A549 (cell line): Measurements from ENCODE around the gene CPEB4. TPM values are rescaled to one million over a fixed set of nuclear protein-coding genes. Genes with fewer than 3 reads are reported as not detected.

Experiments
- ATAC-seq, 2 experiments: fragments of 200-7000 bp in 1 of 2; fragments of >200 bp in 1 of 2; cut with Nextera tagmentation in 1 of 2; cut with Tn5 transposase in 1 of 2; 3 replicates each; pipeline versions ENCODE4 v1.8.0 to v1.9.1; 2018 to 2020; ENCODE audit warnings: mild to moderate bottlenecking in 1 of 2, moderate library complexity in 1 of 2
- CTCF ChIA-PET: fragments of 300-600 bp; sonication (Branson Sonifier 250); formaldehyde crosslinking; extraction: SDS; loops from one replicate; lab custom pipeline; 2021; ENCODE audit warnings: antibody characterized with exemption, inconsistent platforms; lab: Yijun Ruan, JAX
- POLR2A ChIA-PET: fragments of 350-600 bp; formaldehyde crosslinking; extraction: SDS; loops from one replicate; lab custom pipeline; 2021; ENCODE audit warnings: antibody characterized with exemption, inconsistent platforms; lab: Yijun Ruan, JAX
- DNase-seq, 2 experiments: peaks; one replicate each; pipeline versions ENCODE4 v3.0.0 to v3.0.0-alpha.2; 2011 to 2016; ENCODE audit warnings: low read depth in 1 of 2, low spot score in 1 of 2
- FAIRE-seq: peaks from 2 replicates; lab custom pipeline; 2011; peaks lifted over from hg19 to GRCh38; lab: Jason Lieb, UNC
- H3K27ac ChIP-seq, 2 experiments: fragments of >200 bp; sonication (Bioruptor Twin); formaldehyde crosslinking; 3 replicates each; pipeline ENCODE4 v1.5.1; 2016 to 2017
- H3K4me1 ChIP-seq: fragments of >200 bp; sonication (Bioruptor Twin); formaldehyde crosslinking; 3 replicates; pipeline ENCODE4 v1.6.1; 2016
- H3K4me2 ChIP-seq: fragments of >200 bp; sonication (Bioruptor Twin); formaldehyde crosslinking; 3 replicates; pipeline ENCODE4 v1.6.1; 2016
- H3K4me3 ChIP-seq: fragments of >200 bp; sonication (Bioruptor Twin); formaldehyde crosslinking; 3 replicates; pipeline ENCODE4 v1.5.1; 2016
- H3K9me3 ChIP-seq: fragments of >200 bp; sonication (Bioruptor Twin); formaldehyde crosslinking; 3 replicates; pipeline ENCODE4 v1.6.1; 2016
- CBX2 ChIP-seq: fragments of 200-600 bp; sonication (generic); IDR thresholded peaks from 2 replicates; pipeline ENCODE4 v1.6.1; 2016; ENCODE audit warnings: low read depth, mild to moderate bottlenecking, borderline replicate concordance
- CEBPB ChIP-seq, 2 experiments: fragments of >200 bp in 1 of 2; sonication (Bioruptor Twin) in 1 of 2; formaldehyde crosslinking in 1 of 2; IDR thresholded peaks; 2 replicates each; pipeline ENCODE4 v1.6.1; 2012 to 2016
- CHD4 ChIP-seq: fragments of 200-600 bp; sonication (generic); IDR thresholded peaks from 2 replicates; pipeline ENCODE4 v1.6.1; 2016; ENCODE audit warnings: antibody characterized with exemption, mild to moderate bottlenecking, borderline replicate concordance
- EHF ChIP-seq: fragments of 250-450 bp; sonication (Bioruptor Pico); IDR thresholded peaks from 2 replicates; pipeline ENCODE4 v1.5.0; 2020; ENCODE audit warnings: mild to moderate bottlenecking
- EHMT2 ChIP-seq: fragments of 200-600 bp; sonication (generic); IDR thresholded peaks from 2 replicates; pipeline ENCODE4 v1.6.1; 2016; ENCODE audit warnings: antibody characterized with exemption, low read depth, mild to moderate bottlenecking, moderate library complexity
- FOXS1 ChIP-seq: fragments of 250-450 bp; sonication (Bioruptor Pico); IDR thresholded peaks from 2 replicates; pipeline ENCODE4 v1.5.0; 2020; ENCODE audit warnings: mild to moderate bottlenecking, moderate library complexity
- HDAC2 ChIP-seq: fragments of 200-600 bp; sonication (generic); IDR thresholded peaks from 2 replicates; pipeline ENCODE4 v1.6.1; 2016
- HOXA7 ChIP-seq: fragments of 250-450 bp; sonication (Bioruptor Pico); IDR thresholded peaks from 2 replicates; pipeline ENCODE4 v1.5.0; 2020; ENCODE audit warnings: mild to moderate bottlenecking, moderate library complexity
- HOXB5 ChIP-seq: fragments of 250-450 bp; sonication (Bioruptor Pico); IDR thresholded peaks from 2 replicates; pipeline ENCODE4 v1.5.0; 2020; ENCODE audit warnings: mild to moderate bottlenecking, moderate library complexity
- JUN ChIP-seq, 2 experiments: fragments of >200 bp; sonication (Bioruptor Twin); formaldehyde crosslinking; IDR thresholded peaks; 2 replicates in 1 of 2; 3 replicates in 1 of 2; pipeline ENCODE4 v1.6.1; 2016 to 2017
- JUNB ChIP-seq: fragments of >200 bp; sonication (Bioruptor Twin); formaldehyde crosslinking; IDR thresholded peaks from 2 replicates; pipeline ENCODE4 v1.6.1; 2016
- MYC ChIP-seq: IDR thresholded peaks from 2 replicates; pipeline ENCODE4 v1.6.1; 2012; ENCODE audit warnings: mild to moderate bottlenecking, inconsistent platforms, low read length, improper control_type of control experiment, borderline replicate concordance
- NR3C1 ChIP-seq: fragments of >200 bp; sonication (Bioruptor Twin); formaldehyde crosslinking; IDR thresholded peaks from 3 replicates; pipeline ENCODE4 v1.6.1; 2017
- RAD21 ChIP-seq, 2 experiments: fragments of >200 bp in 1 of 2; sonication (Bioruptor Twin) in 1 of 2; formaldehyde crosslinking in 1 of 2; IDR thresholded peaks in 1 of 2; conservative IDR thresholded peaks in 1 of 2; 2 replicates in 1 of 2; 3 replicates in 1 of 2; pipeline ENCODE4 v1.6.1; 2012 to 2018; ENCODE audit warnings: inconsistent platforms in 1 of 2
- TFCP2L1 ChIP-seq: fragments of 250-450 bp; sonication (Bioruptor Pico); IDR thresholded peaks from 2 replicates; pipeline ENCODE4 v1.5.0; 2021; ENCODE audit warnings: mild to moderate bottlenecking
- TP53 ChIP-seq: fragments of 250-450 bp; sonication (Bioruptor Pico); IDR thresholded peaks from 2 replicates; pipeline ENCODE4 v1.5.0; 2021; ENCODE audit warnings: mild to moderate bottlenecking, moderate library complexity
- ZNF302 ChIP-seq: fragments of 250-450 bp; sonication (Bioruptor Pico); IDR thresholded peaks from 2 replicates; pipeline ENCODE4 v1.9.0; 2021; ENCODE audit warnings: inconsistent platforms, mild to moderate bottlenecking, moderate library complexity
- WGBS: methylation state at CpG from one replicate; pipeline ENCODE4 v1.1.6; 2017; ENCODE audit errors: missing lambda C conversion rate; 5-methylcytosine and 5-hydroxymethylcytosine counted together
- polyA plus RNA-seq, 4 experiments: library from polyadenylated mRNA; depleted of rRNA in 3 of 4; stranded (reverse); fragments of >200 nt; fragmentation: RNase III in 1 of 4; extraction: RNeasy Plus Mini Kit Qiagen cat#74134 plus additional on column Dnase treatment in 1 of 4; gene quantifications; 2 replicates in 3 of 4; 3 replicates in 1 of 4; pipeline ENCODE4 v1.2.3, GENCODE V29; 2011 to 2017
- TF ChIP-seq, protein P1 (sequence below): fragments of 150-350 bp; IDR thresholded peaks from 2 replicates; pipeline ENCODE4 v1.6.1; 2014; ENCODE audit warnings: low read depth, mild to moderate bottlenecking, low read length
- TF ChIP-seq, protein P2 (sequence below): fragments of 250-450 bp; sonication (Bioruptor Pico); IDR thresholded peaks from 2 replicates; pipeline ENCODE4 v1.5.0; 2020; ENCODE audit warnings: low read depth, mild to moderate bottlenecking, moderate library complexity
- TF ChIP-seq, protein P3 (sequence below): IDR thresholded peaks from 2 replicates; pipeline ENCODE4 v1.6.1; 2012
- TF ChIP-seq, protein P4 (sequence below): fragments of 250-450 bp; sonication (Bioruptor Pico); IDR thresholded peaks from 2 replicates; pipeline ENCODE4 v1.5.0; 2021; ENCODE audit warnings: mild to moderate bottlenecking, moderate library complexity, borderline replicate concordance

CPEB4 gene
- polyA plus RNA-seq, 2 of the 4 experiments (the other 2 are of a cell fraction), result 11.4 to 50.0 TPM

DNA sequence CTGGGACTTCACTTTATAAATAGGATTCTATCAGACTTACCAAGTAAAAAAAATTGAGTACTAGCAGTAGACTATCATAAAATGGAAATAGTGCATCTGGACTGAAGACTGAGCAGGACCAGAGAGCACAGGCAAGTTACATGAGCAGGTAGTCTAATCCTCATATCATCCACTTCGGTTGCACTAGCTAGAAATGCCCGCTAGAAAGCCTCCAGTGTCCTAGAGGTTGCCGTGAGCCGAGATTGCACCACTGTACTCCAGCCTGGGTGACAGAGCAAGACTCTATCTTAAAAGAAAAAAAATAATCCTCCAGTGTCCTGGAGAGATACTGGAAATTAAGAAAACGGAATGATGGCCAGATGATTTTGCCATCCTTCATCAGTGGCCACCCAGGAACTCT, 120.8 kb downstream of the CPEB4 start:
- WGBS, result 52% methylated on average over 5 of the region's 5 CpGs
- Histone ChIP-seq H3K9me3 (no peaks in the 10 kb centered on the region), H3K27ac (no peak overlapping the region), H3K4me2 (no peak overlapping the region), H3K4me3 (no peak overlapping the region), H3K4me1 (no peaks in the 10 kb centered on the region)
- FAIRE-seq, result no peak
- DNase-seq, result no peak
- peak; percentile 54 to 67; a peak in 4 of 6 replicates for ATAC-seq
- TF ChIP-seq JUN (IDR thresholded peaks at IDR 0.05), result no peak
- TF ChIP-seq HDAC2, result no peak
- no peak for TF ChIP-seq HOXB5
- TF ChIP-seq EHF (CRISPR knock-in tag), result no peak
- TF ChIP-seq, protein P1, sequence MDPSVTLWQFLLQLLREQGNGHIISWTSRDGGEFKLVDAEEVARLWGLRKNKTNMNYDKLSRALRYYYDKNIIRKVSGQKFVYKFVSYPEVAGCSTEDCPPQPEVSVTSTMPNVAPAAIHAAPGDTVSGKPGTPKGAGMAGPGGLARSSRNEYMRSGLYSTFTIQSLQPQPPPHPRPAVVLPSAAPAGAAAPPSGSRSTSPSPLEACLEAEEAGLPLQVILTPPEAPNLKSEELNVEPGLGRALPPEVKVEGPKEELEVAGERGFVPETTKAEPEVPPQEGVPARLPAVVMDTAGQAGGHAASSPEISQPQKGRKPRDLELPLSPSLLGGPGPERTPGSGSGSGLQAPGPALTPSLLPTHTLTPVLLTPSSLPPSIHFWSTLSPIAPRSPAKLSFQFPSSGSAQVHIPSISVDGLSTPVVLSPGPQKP, result no peak
- TF ChIP-seq TP53, result no peak
- no peak for TF ChIP-seq TFCP2L1 (CRISPR knock-in tag)
- TF ChIP-seq NR3C1, result no peak
- no peak for TF ChIP-seq HOXA7 (CRISPR knock-in tag)
- no peak for TF ChIP-seq FOXS1 (CRISPR knock-in tag)
- no peak for TF ChIP-seq CEBPB (IDR thresholded peaks at IDR 0.05)
- TF ChIP-seq RAD21 (conservative IDR thresholded peaks at IDR 0.05 in 1 of 2, IDR thresholded peaks at IDR 0.05 in 1 of 2), result no peak
- no peak for TF ChIP-seq CHD4
- TF ChIP-seq JUNB, result no peak
- TF ChIP-seq ZNF302, result no peak
- POLR2A ChIA-PET, result no interaction called here
- CTCF ChIA-PET, result interaction anchor here (0.6 kb wide), 1 partner anchor 583 kb away, joined by 3 read pairs; no protein-coding TSS in a partner anchor

GRCh38 chr5:174010365-174010764, 122.2 kb downstream of the CPEB4 start:
- 40% methylated on average over 1 of the region's 1 CpG for WGBS
- TF ChIP-seq HOXB5 (no peak), TP53 (no peak)
- H3K4me3 ChIP-seq, result no peak overlapping the region
- ChIA-PET CTCF (interaction anchor here (0.8 to 1.0 kb wide), 2 partner anchors 35 to 37 kb away, joined by 3 read pairs; partner anchors contain the start of gene NSG2), POLR2A (no interaction called here)
- FAIRE-seq (no peak), ATAC-seq (no peak), DNase-seq (no peak)
- H3K9me3 ChIP-seq, result no peaks in the 10 kb centered on the region
- no peaks in the 10 kb centered on the region for H3K4me1 ChIP-seq
- no peak overlapping the region for H3K27ac ChIP-seq
- no peak overlapping the region for H3K4me2 ChIP-seq

DNA sequence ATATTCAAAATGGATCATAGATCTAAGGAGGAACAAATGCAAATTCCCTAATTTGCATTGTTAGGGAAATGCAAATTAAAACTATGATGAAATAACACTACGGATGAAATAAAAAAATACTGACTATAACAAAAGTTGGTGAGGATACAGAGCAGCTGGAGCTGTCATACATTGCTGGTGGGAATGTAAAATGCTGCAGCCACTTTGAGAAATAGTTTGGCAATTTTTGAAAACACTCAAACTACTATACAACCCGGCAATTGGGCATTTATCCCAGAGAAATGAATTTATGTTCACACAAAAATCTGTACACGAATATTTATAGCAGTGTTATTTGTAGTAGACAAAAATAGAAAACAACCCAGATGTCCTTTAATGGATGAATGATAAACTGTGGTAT, 123.3 kb downstream of the CPEB4 start:
- 4% methylated on average over 3 of the region's 3 CpGs for WGBS
- Histone ChIP-seq H3K27ac (no peak overlapping the region), H3K9me3 (no peaks in the 10 kb centered on the region), H3K4me3 (no peak overlapping the region), H3K4me1 (no peaks in the 10 kb centered on the region), H3K4me2 (no peak overlapping the region)
- POLR2A ChIA-PET, result no interaction called here
- TF ChIP-seq EHMT2, result no peak
- TF ChIP-seq, protein P2, sequence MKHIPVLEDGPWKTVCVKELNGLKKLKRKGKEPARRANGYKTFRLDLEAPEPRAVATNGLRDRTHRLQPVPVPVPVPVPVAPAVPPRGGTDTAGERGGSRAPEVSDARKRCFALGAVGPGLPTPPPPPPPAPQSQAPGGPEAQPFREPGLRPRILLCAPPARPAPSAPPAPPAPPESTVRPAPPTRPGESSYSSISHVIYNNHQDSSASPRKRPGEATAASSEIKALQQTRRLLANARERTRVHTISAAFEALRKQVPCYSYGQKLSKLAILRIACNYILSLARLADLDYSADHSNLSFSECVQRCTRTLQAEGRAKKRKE, result no peak
- TF ChIP-seq CBX2, result no peak
- no peak for TF ChIP-seq JUN (IDR thresholded peaks at IDR 0.05)
- TF ChIP-seq HOXB5, result no peak
- TF ChIP-seq, protein P3, sequence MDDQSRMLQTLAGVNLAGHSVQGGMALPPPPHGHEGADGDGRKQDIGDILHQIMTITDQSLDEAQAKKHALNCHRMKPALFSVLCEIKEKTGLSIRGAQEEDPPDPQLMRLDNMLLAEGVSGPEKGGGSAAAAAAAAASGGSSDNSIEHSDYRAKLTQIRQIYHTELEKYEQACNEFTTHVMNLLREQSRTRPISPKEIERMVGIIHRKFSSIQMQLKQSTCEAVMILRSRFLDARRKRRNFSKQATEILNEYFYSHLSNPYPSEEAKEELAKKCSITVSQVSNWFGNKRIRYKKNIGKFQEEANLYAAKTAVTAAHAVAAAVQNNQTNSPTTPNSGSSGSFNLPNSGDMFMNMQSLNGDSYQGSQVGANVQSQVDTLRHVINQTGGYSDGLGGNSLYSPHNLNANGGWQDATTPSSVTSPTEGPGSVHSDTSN, result no peak
- TF ChIP-seq, protein P4, sequence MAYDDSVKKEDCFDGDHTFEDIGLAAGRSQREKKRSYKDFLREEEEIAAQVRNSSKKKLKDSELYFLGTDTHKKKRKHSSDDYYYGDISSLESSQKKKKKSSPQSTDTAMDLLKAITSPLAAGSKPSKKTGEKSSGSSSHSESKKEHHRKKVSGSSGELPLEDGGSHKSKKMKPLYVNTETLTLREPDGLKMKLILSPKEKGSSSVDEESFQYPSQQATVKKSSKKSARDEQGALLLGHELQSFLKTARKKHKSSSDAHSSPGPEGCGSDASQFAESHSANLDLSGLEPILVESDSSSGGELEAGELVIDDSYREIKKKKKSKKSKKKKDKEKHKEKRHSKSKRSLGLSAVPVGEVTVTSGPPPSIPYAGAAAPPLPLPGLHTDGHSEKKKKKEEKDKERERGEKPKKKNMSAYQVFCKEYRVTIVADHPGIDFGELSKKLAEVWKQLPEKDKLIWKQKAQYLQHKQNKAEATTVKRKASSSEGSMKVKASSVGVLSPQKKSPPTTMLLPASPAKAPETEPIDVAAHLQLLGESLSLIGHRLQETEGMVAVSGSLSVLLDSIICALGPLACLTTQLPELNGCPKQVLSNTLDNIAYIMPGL (CRISPR knock-in tag), result no peak
- no peak for TF ChIP-seq MYC
- FAIRE-seq (no peak), DNase-seq (no peak), ATAC-seq (no peak)
- CTCF ChIA-PET, result interaction anchor here (0.6 to 1.7 kb wide), 3 partner anchors 23 to 1223 kb away, joined by 3 to 5 read pairs (median 3); partner anchors contain the start of gene NSG2

Other genes with a start within 250 kb of the CPEB4 start
- gene C5orf47, start 100.8 kb downstream of the CPEB4 start, polyA plus RNA-seq (2011; rRNA removed), result 0.12 and 0.13 TPM in 2 replicates
- gene C5orf47, start 100.8 kb downstream of the CPEB4 start, polyA plus RNA-seq (2017; fragmentation: RNase III; extraction: RNeasy Plus Mini Kit Qiagen cat#74134 plus additional on column Dnase treatment), result not detected in 3 replicates
- 0.05 and 0.06 TPM in 2 replicates for gene NSG2, start 157.4 kb downstream of the CPEB4 start, polyA plus RNA-seq (2011; rRNA removed)
- gene NSG2, start 157.4 kb downstream of the CPEB4 start, polyA plus RNA-seq (2017; fragmentation: RNase III; extraction: RNeasy Plus Mini Kit Qiagen cat#74134 plus additional on column Dnase treatment), result 0.04 TPM in 1 of 3 replicates, not detected in the others